Neural cell (in vitro differentiated cells): ENCODE results near the gene SLC39A7. TPM values are rescaled to one million over a fixed set of nuclear protein-coding genes. Genes with fewer than 3 reads are reported as not detected.

Experiments
- H2AFZ ChIP-seq: fragments of 200-600, 300-800 bp; sonication (generic), shearing (Covaris generic); 2 replicates; pipeline ENCODE4 v1.6.0; 2014; ENCODE audit warnings: low read depth, mild to moderate bottlenecking, antibody characterized with exemption, low read length, moderate library complexity
- H3F3A ChIP-seq: fragments of 200-600 bp; shearing (Covaris generic); 2 replicates; pipeline ENCODE4 v1.6.1; 2016; ENCODE audit warnings: mild to moderate bottlenecking, moderate library complexity, mixed read lengths, antibody characterized with exemption, low read length; ENCODE audit not compliant: insufficient read depth, poor library complexity, severe bottlenecking
- H3K27ac ChIP-seq: fragments of 200-600, 300-800 bp; sonication (generic), shearing (Covaris generic); 2 replicates; pipeline ENCODE4 v1.5.1; 2014; ENCODE audit warnings: mild to moderate bottlenecking, low read length, moderate library complexity
- H3K27me3 ChIP-seq: fragments of 300-800, 200-600 bp; sonication (generic), shearing (Covaris generic); 2 replicates; pipeline ENCODE4 v1.6.0; 2014; ENCODE audit warnings: mild to moderate bottlenecking, low read depth, low read length, moderate library complexity; ENCODE audit not compliant: insufficient read depth
- H3K36me3 ChIP-seq: fragments of 300-800, 200-600 bp; sonication (generic), shearing (Covaris generic); 2 replicates; pipeline ENCODE4 v1.5.1; 2014; ENCODE audit warnings: mild to moderate bottlenecking, antibody characterized with exemption, low read length, moderate library complexity; ENCODE audit not compliant: insufficient read depth
- H3K4me2 ChIP-seq: fragments of 300-800, 200-600 bp; sonication (generic), shearing (Covaris generic); 2 replicates; pipeline ENCODE4 v1.6.0; 2014; ENCODE audit warnings: mild to moderate bottlenecking, low read length
- H3K4me3 ChIP-seq: fragments of 300-800, 200-600 bp; sonication (generic), shearing (Covaris generic); 2 replicates; pipeline ENCODE4 v1.5.1; 2014; ENCODE audit warnings: mild to moderate bottlenecking, low read length, moderate library complexity
- H3K79me2 ChIP-seq: fragments of 200-600 bp; shearing (Covaris generic); replicated peaks from 2 replicates; pipeline ENCODE4 v1.6.0; 2014; ENCODE audit warnings: mild to moderate bottlenecking, low read length, moderate library complexity; ENCODE audit not compliant: insufficient read depth
- H3K9ac ChIP-seq: fragments of 300-800, 200-600 bp; sonication (generic), shearing (Covaris generic); 2 replicates; pipeline ENCODE4 v1.6.1; 2016; ENCODE audit warnings: mild to moderate bottlenecking, low read length, mixed read lengths
- H3K9me2 ChIP-seq: fragments of 200-600 bp; shearing (Covaris generic); 2 replicates; pipeline ENCODE4 v1.6.1; 2016; ENCODE audit warnings: mild to moderate bottlenecking, low read length, mixed read lengths; ENCODE audit not compliant: insufficient read depth
- H3K9me3 ChIP-seq: fragments of 200-600, 300-800 bp; sonication (generic), shearing (Covaris generic); 2 replicates; pipeline ENCODE4 v1.6.1; 2016; ENCODE audit warnings: mild to moderate bottlenecking, mixed run types, low read length, moderate library complexity, mixed read lengths
- H4K20me1 ChIP-seq: fragments of 200-600 bp; shearing (Covaris generic); 2 replicates; pipeline ENCODE4 v1.6.1; 2016; ENCODE audit warnings: mild to moderate bottlenecking, mixed run types; ENCODE audit not compliant: insufficient read depth
- EP300 ChIP-seq: fragments of 450-650 bp; conservative IDR thresholded peaks from 2 replicates; pipeline ENCODE4 v1.6.1; 2014; ENCODE audit warnings: antibody characterized with exemption, mild to moderate bottlenecking, moderate library complexity; ENCODE audit not compliant: poor library complexity, severe bottlenecking
- EZH2 ChIP-seq: fragments of 200-600, 300-800 bp; shearing (Covaris generic), sonication (generic); IDR thresholded peaks from 2 replicates; pipeline ENCODE4 v1.6.1; 2014; ENCODE audit warnings: antibody characterized with exemption, low read length, borderline replicate concordance, mild to moderate bottlenecking; ENCODE audit not compliant: insufficient read depth, poor library complexity, severe bottlenecking
- MXI1 ChIP-seq: fragments of 450-650 bp; conservative IDR thresholded peaks from 2 replicates; pipeline ENCODE4 v1.6.1; 2014; ENCODE audit warnings: antibody characterized with exemption, mild to moderate bottlenecking; ENCODE audit not compliant: poor library complexity, severe bottlenecking
- POLR2AphosphoS5 ChIP-seq: IDR thresholded peaks from 2 replicates; pipeline ENCODE4 v1.6.1; 2012
- RAD21 ChIP-seq: fragments of 450-650 bp; conservative IDR thresholded peaks from 2 replicates; pipeline ENCODE4 v1.6.1; 2014; ENCODE audit warnings: antibody characterized with exemption, mild to moderate bottlenecking, moderate library complexity
- SMC3 ChIP-seq: fragments of 450-650 bp; conservative IDR thresholded peaks from 2 replicates; pipeline ENCODE4 v1.6.1; 2014; ENCODE audit warnings: antibody characterized with exemption, mild to moderate bottlenecking, moderate library complexity; ENCODE audit not compliant: poor library complexity
- TAF1 ChIP-seq: IDR thresholded peaks from 2 replicates; pipeline ENCODE4 v1.6.1; 2012; ENCODE audit warnings: low read depth
- polyA plus RNA-seq: library from polyadenylated mRNA; depleted of rRNA; stranded (reverse); fragments of >200 nt; gene quantifications from 2 replicates; pipeline ENCODE4 v1.2.3, GENCODE V29; 2014
- TF ChIP-seq, protein P1 (sequence below): IDR thresholded peaks from 2 replicates; pipeline ENCODE4 v1.6.1; 2012; ENCODE audit warnings: borderline replicate concordance
- TF ChIP-seq, protein P2 (sequence below): fragments of 450-650 bp; IDR thresholded peaks from 2 replicates; pipeline ENCODE4 v1.5.1; 2014; ENCODE audit warnings: antibody characterized with exemption, mild to moderate bottlenecking, moderate library complexity; ENCODE audit not compliant: poor library complexity, severe bottlenecking

Gene SLC39A7
- polyA plus RNA-seq, 1 donor from 2014 or later: 99.8 TPM

DNA sequence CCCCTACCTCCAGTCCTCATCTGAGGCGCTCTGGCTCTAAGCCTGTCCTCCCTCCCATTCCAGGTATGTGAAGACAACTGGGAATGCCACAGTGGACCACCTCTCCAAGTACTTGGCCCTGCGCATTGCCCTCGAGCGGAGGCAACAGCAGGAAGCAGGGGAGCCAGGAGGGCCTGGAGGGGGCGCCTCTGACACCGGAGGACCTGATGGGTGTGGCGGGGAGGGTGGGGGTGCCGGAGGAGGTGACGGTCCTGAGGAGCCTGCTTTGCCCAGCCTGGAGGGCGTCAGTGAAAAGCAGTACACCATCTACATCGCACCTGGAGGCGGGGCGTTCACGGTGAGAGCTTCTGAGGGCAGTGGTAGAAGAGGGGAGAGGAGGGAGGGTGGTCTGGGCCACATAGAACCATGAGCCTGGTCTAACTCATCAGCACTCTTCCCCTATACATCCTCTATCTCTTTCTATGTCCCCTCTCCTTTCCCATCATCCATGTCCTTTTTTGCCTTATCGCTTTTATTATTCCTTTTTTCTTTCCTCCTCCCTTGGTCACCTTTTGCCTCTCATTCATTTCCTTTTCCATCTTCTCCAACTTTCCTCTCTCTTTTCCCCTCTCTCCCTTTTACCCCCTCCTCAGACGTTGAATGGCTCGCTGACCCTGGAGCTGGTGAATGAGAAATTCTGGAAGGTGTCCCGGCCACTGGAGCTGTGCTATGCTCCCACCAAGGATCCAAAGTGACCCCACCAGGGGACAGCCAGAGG is 11.2 kb downstream of the SLC39A7 start:
- Histone ChIP-seq H3K4me2 (no peak overlapping the region), H3K9ac (no peak overlapping the region), H3K79me2 (peaks cover 22% of the 10 kb centered on the region), H3K27ac (no peak overlapping the region), H2AFZ (no peak overlapping the region), H3K9me2 (no peaks in the 10 kb centered on the region), H3F3A (no peaks in the 10 kb centered on the region), H3K36me3 (peaks cover 6% of the 10 kb centered on the region), H3K4me3 (no peak overlapping the region), H3K9me3 (no peaks in the 10 kb centered on the region), H4K20me1 (no peaks in the 10 kb centered on the region), H3K27me3 (peaks cover 5% of the 10 kb centered on the region)
- TF ChIP-seq SMC3: no peak
- TF ChIP-seq RAD21: no peak
- no peak for TF ChIP-seq TAF1
- no peak for TF ChIP-seq POLR2AphosphoS5
- TF ChIP-seq MXI1: no peak
- TF ChIP-seq EZH2: no peak
- TF ChIP-seq, protein P1, sequence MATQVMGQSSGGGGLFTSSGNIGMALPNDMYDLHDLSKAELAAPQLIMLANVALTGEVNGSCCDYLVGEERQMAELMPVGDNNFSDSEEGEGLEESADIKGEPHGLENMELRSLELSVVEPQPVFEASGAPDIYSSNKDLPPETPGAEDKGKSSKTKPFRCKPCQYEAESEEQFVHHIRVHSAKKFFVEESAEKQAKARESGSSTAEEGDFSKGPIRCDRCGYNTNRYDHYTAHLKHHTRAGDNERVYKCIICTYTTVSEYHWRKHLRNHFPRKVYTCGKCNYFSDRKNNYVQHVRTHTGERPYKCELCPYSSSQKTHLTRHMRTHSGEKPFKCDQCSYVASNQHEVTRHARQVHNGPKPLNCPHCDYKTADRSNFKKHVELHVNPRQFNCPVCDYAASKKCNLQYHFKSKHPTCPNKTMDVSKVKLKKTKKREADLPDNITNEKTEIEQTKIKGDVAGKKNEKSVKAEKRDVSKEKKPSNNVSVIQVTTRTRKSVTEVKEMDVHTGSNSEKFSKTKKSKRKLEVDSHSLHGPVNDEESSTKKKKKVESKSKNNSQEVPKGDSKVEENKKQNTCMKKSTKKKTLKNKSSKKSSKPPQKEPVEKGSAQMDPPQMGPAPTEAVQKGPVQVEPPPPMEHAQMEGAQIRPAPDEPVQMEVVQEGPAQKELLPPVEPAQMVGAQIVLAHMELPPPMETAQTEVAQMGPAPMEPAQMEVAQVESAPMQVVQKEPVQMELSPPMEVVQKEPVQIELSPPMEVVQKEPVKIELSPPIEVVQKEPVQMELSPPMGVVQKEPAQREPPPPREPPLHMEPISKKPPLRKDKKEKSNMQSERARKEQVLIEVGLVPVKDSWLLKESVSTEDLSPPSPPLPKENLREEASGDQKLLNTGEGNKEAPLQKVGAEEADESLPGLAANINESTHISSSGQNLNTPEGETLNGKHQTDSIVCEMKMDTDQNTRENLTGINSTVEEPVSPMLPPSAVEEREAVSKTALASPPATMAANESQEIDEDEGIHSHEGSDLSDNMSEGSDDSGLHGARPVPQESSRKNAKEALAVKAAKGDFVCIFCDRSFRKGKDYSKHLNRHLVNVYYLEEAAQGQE: no peak
- TF ChIP-seq, protein P2, sequence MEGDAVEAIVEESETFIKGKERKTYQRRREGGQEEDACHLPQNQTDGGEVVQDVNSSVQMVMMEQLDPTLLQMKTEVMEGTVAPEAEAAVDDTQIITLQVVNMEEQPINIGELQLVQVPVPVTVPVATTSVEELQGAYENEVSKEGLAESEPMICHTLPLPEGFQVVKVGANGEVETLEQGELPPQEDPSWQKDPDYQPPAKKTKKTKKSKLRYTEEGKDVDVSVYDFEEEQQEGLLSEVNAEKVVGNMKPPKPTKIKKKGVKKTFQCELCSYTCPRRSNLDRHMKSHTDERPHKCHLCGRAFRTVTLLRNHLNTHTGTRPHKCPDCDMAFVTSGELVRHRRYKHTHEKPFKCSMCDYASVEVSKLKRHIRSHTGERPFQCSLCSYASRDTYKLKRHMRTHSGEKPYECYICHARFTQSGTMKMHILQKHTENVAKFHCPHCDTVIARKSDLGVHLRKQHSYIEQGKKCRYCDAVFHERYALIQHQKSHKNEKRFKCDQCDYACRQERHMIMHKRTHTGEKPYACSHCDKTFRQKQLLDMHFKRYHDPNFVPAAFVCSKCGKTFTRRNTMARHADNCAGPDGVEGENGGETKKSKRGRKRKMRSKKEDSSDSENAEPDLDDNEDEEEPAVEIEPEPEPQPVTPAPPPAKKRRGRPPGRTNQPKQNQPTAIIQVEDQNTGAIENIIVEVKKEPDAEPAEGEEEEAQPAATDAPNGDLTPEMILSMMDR: no peak
- TF ChIP-seq EP300: no peak

DNA sequence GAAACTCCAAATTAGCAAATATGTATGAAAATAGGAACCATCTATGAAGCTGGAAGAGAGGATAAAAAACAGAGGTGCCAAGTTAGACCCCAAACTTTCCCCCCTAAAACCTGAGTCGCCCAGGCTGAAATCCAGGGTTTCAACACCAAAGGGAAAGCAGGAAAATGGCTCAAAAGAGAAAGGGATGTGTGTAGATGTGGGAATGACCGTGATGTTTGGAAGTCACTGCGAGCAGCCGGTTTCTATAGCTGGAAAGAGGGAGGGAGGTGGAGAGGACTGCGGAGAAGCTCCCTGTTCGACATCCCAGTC is 12.1 kb downstream of the SLC39A7 start:
- peaks cover 20% of the 10 kb centered on the region for H3K79me2 ChIP-seq
- TF ChIP-seq MXI1: no peak
- TF ChIP-seq RAD21: no peak
- no peak for TF ChIP-seq EP300
- TF ChIP-seq EZH2: no peak
- TF ChIP-seq SMC3: no peak
- TF ChIP-seq, protein P1: no peak
- TF ChIP-seq TAF1: no peak
- TF ChIP-seq, protein P2: no peak
- no peak for TF ChIP-seq POLR2AphosphoS5
- no peak overlapping the region for H3K4me2 ChIP-seq
- no peaks in the 10 kb centered on the region for H3K9me2 ChIP-seq
- H3K9ac ChIP-seq: peak overlapping the region; percentile 42
- H3F3A ChIP-seq: no peaks in the 10 kb centered on the region
- H3K9me3 ChIP-seq: no peaks in the 10 kb centered on the region
- H3K27ac ChIP-seq: no peak overlapping the region
- peaks cover 6% of the 10 kb centered on the region for H3K36me3 ChIP-seq
- H4K20me1 ChIP-seq: no peaks in the 10 kb centered on the region
- peaks cover 5% of the 10 kb centered on the region for H3K27me3 ChIP-seq
- H2AFZ ChIP-seq: no peak overlapping the region
- H3K4me3 ChIP-seq: peak overlapping the region; percentile 62
